ENCODE results near the gene MYO9B. TPM values are rescaled to one million over a fixed set of nuclear protein-coding genes. Genes with fewer than 3 reads are reported as not detected.

MYO9B gene
- total and polyA plus RNA-seq, 9 of the 15 experiments (the other 6 are each of a cell fraction or from before 2014, with no cell fraction given) = 2.4 to 77.6 (median 23.0) TPM

DNA sequence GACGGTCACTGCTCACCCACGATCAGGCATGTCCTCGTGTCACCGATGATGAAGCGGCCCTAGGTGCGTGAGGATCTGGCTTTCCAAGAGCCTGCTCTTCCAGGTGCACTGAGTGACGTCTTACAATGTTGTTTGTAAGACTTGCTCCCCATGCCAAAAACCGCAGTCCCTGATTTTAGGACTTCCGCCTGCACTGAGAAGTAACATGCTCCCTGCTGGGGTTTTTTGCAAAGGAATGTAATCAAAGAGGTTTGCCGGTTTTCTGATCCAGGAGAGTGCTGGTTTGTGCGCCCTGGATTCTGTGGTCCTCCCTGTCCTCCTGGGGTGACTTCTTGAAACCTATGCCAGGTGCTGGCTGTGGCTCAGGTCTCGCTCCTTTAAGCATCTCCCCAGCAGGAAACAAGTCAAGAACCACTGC, 38.8 kb downstream of the MYO9B start:
- H3K27me3 ChIP-seq (ENCODE audit: control insufficient read depth in 2 of 2, insufficient read depth in 2 of 2, low read length in 2 of 2) = no peaks in the 10 kb centered on the region
- H3K79me2 ChIP-seq (ENCODE audit: control insufficient read depth, insufficient read depth, low read length) = peaks cover 6% of the 10 kb centered on the region; the same call in 2 of the 3 replicates
- POLR2A ChIA-PET = no interaction called here
- H3K9me1 ChIP-seq (ENCODE audit: control insufficient read depth, insufficient read depth, low read length) = no peaks in the 10 kb centered on the region
- FAIRE-seq = no peak
- CTCF ChIA-PET (ENCODE audit: low intra/inter-chr PET ratio) = no interaction called here
- H3K4me2 ChIP-seq (ENCODE audit: insufficient read depth, low read length) = no peak overlapping the region
- no peak overlapping the region for H3K27ac ChIP-seq (ENCODE audit: extremely low read depth, low read depth, low read length)
- in situ Hi-C loops (cut with MboI) (no loop called here), intact Hi-C loops (cut with micrococcal nuclease) (no loop called here)
- no peak overlapping the region for H2AFZ ChIP-seq (ENCODE audit: low read depth, low read length)
- no TSS peak for BruUV-seq (replicated peaks)
- peaks cover 25% of the 10 kb centered on the region; the same call in 2 of the 3 replicates for H3K36me3 ChIP-seq (ENCODE audit: control insufficient read depth, insufficient read depth, low read length)
- no peak for DNase-seq (ENCODE audit: extremely low read depth in 1 of 4, low spot score in 3 of 4)
- no peak overlapping the region for H3K9ac ChIP-seq (ENCODE audit: insufficient read depth in 1 of 2, low read depth in 2 of 2, low read length in 2 of 2)
- H3K4me1 ChIP-seq (replicated peaks in 1 of 2; ENCODE audit: control insufficient read depth in 2 of 2, insufficient read depth in 2 of 2, low read length in 2 of 2) = peaks cover 0 to 21% of the 10 kb centered on the region in 2 experiments; a peak in 2 of 5 replicates
- ATAC-seq = no peak
- no peaks in the 10 kb centered on the region for H3K9me3 ChIP-seq (replicated peaks; ENCODE audit: control insufficient read depth, insufficient read depth, low read depth, low read length)
- H4K20me1 ChIP-seq (replicated peaks; ENCODE audit: control insufficient read depth, insufficient read depth, low read length) = peaks cover 7% of the 10 kb centered on the region; the same call in 1 of the 2 replicates
- no peak overlapping the region for H3K4me3 ChIP-seq
- 90% methylated on average over 12 of the region's 12 CpGs for WGBS (ENCODE audit: insufficient coverage, low coverage, missing lambda C conversion rate)
- TF ChIP-seq ZBTB17 (CRISPR knock-in tag; IDR thresholded peaks at IDR 0.05) (no peak), THAP7 (CRISPR knock-in tag; IDR thresholded peaks at IDR 0.05) (no peak), HMBOX1 (IDR thresholded peaks at IDR 0.05) (no peak), OTX1 (CRISPR knock-in tag; IDR thresholded peaks at IDR 0.05) (no peak), PHF20 (IDR thresholded peaks at IDR 0.05; ENCODE audit: partially characterized antibody) (no peak), MXI1 (IDR thresholded peaks at IDR 0.05; ENCODE audit: low read depth, low read length) (no peak), ZEB2 (IDR thresholded peaks at IDR 0.05) (no peak), ZNF263 (CRISPR knock-in tag; IDR thresholded peaks at IDR 0.05; ENCODE audit: borderline replicate concordance) (no peak), TEAD1 (CRISPR knock-in tag; IDR thresholded peaks at IDR 0.05) (no peak), ELF4 (CRISPR knock-in tag; IDR thresholded peaks at IDR 0.05) (no peak), MAFK (IDR thresholded peaks at IDR 0.05; ENCODE audit: low read length) (no peak), HEY1 (CRISPR knock-in tag; IDR thresholded peaks at IDR 0.05; ENCODE audit: borderline replicate concordance) (no peak), STAG1 (CRISPR knock-in tag; IDR thresholded peaks at IDR 0.05; ENCODE audit: borderline replicate concordance) (no peak), NFE2 (IDR thresholded peaks at IDR 0.05; ENCODE audit: low read depth) (no peak), NFATC3 (IDR thresholded peaks at IDR 0.05) (no peak), ZNF639 (CRISPR knock-in tag; conservative IDR thresholded peaks at IDR 0.05 in 1 of 2, IDR thresholded peaks at IDR 0.05 in 1 of 2) (no peak), AFF4 (CRISPR knock-in tag; IDR thresholded peaks at IDR 0.05) (no peak), CEBPB (tag; IDR thresholded peaks at IDR 0.05) (no peak)
